NCI-H128 (cell line): Measurements from ENCODE around the gene PHACTR2.

ENCODE experiments used
- DNase-seq: peaks from one replicate; lab custom pipeline; 2025; ENCODE audit not compliant: unreplicated experiment; lab: John Stamatoyannopoulos, UW

Gene PHACTR2

DNA sequence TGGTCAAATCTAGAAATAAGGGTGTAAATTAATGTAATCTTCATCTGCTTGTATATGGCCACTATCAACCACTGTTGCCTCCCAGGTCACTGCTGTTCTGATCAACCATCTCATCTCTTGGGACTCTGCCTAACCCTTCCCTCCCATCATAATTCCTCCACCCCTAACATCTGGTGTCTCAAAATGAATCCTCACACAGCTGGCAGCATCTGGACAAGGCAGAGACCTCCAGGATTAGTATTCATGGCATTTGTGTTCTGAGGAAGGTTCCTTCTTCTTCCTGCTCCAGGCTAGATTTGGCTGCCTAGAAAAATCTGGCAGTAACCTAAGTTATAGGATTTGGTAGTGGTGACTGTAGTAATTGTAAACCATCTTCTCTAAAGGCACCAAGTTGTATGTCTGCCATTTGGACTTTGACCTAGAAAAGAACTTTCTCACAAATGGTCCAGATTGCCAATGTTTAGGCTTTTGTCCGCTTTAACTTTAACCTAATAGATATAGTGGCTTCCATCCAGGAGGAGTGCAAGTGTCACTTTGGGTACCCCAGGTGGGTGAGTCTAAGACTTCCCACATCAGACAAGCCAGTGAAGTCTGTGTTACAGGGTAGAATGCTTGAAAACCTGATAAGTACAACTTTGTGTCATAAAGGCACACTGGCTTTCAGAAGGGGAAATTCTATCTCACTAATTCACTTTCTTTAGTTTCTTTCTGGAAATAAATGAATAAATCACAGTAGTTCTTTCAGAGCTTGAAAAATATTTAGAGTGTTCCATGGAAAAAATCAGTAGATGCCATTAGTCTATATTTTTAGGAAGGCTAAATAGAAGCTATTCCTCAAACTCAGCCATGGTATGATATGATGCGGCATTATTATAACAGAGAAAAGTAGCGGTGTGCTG, 3.0 kb upstream of the PHACTR2 start:
- no peak for DNase-seq

- no peak for DNase-seq
Measured at GRCh38 chr6:143675382-143675900, 2.3 kb upstream of the PHACTR2 start.

GRCh38 chr6:143675946-143676345, 1.8 kb upstream of the PHACTR2 start:
- DNase-seq = no peak

GRCh38 chr6:143676437-143677045, 1.2 kb upstream of the PHACTR2 start:
- DNase-seq = no peak

DNA sequence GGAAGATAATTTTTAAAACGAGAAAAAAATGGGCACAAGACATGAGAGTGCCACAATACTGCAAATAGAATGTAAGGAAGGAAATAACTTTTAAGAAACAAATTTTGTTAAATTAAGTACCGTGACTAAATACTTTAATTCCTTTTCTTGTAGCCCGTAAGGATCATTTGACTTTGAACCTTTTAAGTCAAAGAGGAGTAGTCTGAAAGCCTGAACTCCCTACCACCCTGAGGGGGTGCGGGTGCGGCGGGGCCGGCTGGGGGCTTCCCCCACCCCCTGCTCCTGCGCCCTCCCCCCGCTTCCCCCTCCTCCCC, 231 bp upstream of the PHACTR2 start:
- DNase-seq = no peak

DNA sequence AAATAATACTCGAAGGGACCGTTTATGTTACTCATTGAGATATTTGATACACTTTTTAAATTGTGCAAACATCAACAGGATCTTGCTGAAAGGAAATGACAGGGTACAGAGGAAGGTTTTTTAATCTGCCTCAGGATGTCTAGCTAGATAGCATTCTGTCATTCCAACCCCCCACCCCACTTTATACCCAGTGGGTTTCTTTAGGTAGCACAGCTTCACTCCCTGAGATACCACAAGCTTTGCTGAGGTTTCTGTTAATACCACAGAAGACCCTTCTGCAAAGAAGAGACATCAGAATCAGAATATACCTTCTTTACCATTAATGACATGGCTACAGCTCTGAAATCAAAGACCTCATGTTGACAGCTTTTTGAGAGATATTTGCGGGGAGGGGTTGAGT, 1.3 kb downstream of the PHACTR2 start:
- no peak for DNase-seq

DNA sequence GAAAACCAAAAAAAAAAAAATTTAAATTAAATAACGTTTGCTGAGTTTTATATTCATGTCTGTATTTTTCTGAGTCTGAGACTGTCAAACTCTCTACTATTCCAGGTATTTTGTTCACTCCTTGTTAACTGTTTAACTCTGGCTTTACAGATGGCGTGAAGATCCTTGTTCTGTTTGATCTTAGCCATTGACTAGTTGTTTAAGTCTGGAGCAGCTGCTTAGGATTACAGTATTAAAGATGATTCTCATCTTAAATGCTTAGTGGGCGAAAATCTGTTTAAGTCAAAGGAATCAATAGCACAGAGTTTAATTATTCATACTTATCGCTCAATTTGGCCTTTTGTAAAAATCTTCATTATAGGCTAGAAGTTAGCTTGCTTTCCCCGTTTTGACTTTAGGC, 2.4 kb downstream of the PHACTR2 start:
- DNase-seq = no peak

GRCh38 chr6:143682805-143683204, 5.0 kb downstream of the PHACTR2 start:
- no peak for DNase-seq

DNA sequence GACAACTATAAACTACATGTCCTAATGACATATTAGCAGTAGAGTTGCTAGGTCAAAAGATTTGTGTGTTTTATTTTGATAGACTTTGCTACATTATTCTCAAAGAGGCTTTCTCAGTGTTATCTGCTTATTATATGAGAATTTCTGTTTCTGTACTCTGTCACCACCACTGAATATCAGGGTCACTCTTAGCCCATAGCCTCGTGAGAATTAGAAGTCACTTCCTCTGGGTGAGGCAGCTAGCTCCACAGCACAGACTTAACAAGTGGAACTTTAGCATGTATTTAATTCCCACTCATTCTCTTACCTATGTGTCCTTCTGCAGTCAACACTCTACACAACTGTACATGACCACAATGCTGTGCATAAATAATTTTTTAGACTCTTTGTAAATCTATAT, 6.7 kb downstream of the PHACTR2 start:
- no peak for DNase-seq

- no peak for DNase-seq
Measured at GRCh38 chr6:143685653-143686052, 7.9 kb downstream of the PHACTR2 start.

DNA sequence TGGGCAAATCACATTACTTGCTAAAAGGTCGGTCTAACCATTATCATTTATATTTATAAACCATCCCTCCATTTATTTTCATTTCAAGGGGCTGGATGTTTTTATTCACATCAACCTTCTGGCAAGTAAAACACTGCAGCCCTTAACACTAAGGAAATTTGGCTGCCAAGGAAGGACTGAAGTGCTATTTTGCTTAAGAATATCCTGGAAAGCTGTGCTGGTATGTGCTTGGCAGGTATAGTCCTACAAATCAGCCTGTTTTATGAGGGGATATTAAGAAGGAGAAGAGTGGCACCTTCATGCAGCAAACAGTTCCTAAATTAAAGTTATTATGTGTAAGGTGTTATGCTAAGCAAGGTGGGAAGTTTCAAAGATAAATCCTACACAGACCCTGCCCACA, 9.8 kb downstream of the PHACTR2 start:
- no peak for DNase-seq

- no peak for DNase-seq
Measured at GRCh38 chr6:143688681-143689080, 10.9 kb downstream of the PHACTR2 start.

GRCh38 chr6:143689852-143690251, 12.1 kb downstream of the PHACTR2 start:
- no peak for DNase-seq

DNA sequence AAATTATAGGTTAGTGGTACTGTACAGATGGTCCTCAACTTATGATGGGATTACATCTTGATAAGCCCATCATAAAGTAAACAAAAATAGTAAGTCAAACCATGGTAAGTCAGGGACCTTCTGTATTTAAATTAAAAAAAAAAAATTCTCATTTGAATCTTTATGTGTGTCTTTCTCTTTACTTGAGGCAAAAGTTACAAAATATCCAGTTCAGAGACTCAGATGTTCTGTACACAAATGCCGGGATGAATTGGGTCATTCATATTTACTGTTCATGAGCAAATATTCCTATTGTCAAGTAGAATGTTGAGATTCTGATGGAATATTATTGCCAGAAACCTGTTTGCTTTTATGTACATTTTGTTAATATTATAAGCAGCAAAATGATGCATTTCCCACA, 13.4 kb downstream of the PHACTR2 start:
- no peak for DNase-seq

DNA sequence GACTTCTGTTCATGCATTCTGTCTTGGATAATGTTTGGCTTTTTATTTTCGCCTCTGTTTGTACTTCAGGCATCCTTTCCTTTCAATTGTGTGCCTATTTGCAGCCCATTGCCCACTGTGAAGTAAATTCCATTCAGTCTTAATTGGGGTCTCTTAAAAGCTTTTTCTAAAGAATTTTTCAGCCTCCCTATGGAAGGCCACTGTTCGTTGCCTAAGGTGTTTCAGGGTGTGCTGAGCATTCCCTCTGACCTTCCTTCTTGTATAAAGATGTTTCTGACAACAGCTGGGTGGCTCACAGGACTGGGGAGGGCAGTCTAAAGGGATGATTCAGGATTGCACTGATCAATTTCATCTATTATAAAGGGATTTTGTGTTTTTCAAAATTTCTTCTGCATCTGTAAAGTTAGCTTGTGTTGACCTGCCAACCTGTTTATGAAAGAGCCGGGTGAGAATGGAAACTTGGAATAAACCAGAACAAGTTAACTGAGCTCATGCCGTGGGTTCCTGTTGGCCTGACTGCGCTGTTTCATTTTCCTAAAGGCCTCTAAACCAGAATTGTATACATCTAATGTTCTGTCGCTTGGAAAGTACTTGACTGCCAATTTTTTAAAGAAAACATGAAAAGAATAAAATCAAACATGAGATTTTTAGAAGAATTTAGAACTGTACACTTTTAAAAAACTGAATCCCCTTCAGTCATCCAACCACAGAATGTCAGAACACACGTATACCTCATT, 14.3 kb downstream of the PHACTR2 start:
- no peak for DNase-seq

GRCh38 chr6:143692696-143693095, 14.9 kb downstream of the PHACTR2 start:
- DNase-seq = no peak

DNA sequence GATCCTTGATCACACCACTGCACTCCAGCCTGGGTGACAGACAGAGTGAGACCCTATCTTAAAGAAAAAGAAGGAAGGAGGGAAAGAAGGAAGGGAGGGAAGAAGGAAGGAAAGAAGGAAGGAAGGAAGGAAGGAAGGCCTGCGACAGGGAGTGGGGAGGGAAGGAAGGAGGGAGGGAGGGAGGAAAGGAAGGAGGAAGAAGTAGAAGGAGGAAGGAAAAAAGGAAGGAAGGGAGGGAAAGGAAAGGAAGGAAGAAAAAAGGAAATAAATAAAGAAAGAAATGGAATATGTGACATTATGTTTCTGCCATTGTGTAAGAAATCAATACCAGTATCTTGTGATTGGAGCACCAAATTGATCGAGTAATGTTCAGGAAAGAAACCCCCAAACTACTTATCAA, 16.2 kb downstream of the PHACTR2 start:
- no peak for DNase-seq

DNA sequence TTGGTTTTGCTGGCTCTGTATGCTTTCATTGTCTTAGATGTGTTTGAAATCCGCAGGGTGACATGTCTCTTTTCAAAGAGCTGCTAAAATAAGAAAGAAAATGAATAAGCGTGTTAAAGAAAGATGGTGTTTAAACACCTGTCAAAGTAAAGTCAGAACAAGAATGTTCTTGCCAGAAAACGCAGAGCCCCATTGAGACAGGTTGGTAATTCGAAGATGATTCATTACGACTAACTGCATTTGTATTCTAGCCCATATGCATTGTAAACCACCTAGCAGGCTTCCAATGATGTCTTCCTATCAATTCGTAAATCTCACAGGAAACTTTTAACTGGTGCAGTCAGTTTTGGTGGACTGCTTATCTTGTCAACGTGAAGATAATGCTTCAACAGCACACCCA, 16.8 kb downstream of the PHACTR2 start:
- DNase-seq = no peak

GRCh38 chr6:143695130-143695968, 17.6 kb downstream of the PHACTR2 start:
- DNase-seq = no peak

GRCh38 chr6:143695969-143696663, 18.4 kb downstream of the PHACTR2 start:
- DNase-seq = no peak

DNA sequence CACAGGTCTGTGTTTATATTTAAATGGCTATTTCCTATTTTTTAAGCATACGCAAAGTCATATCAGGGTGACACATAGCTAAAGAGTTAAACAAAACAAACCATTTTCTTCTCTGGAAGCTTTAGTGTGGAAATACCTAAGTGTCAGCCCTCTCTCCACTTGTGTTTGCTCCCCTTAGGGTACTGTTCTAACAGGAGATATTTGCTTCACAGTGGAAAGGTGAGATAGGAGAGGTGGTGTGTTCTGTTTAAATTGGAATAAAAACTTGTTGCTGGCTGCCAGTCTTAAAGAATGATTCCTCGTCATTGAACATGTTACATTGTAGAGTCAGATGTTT, 18.9 kb downstream of the PHACTR2 start:
- no peak for DNase-seq
